Activated T-helper 17 cell treated with anti-CD3 and anti-CD28 coated beads, Interleukin-2, amount 50 U/mL, for 72 hours (primary cell): ENCODE measurements around the gene FIZ1. TPM values are rescaled to one million over a fixed set of nuclear protein-coding genes. Genes with fewer than 3 reads are reported as not detected.
A peak's percentile ranks its signal among the peaks of the same experiment; 100 is the strongest.

Source experiments
- ATAC-seq: fragments of 150-1000 bp; cut with Tn5 transposase; replicated peaks from 2 replicates; pipeline ENCODE4 v1.10.0; 2021; ENCODE audit warnings: mild to moderate bottlenecking, moderate library complexity
- H3K27ac Mint-ChIP-seq: one replicate; pipeline ENCODE4 v1.8.0; 2022; ENCODE audit warnings: mixed read lengths
- H3K27me3 Mint-ChIP-seq: one replicate; pipeline ENCODE4 v1.8.0; 2022; ENCODE audit warnings: mixed read lengths
- H3K36me3 Mint-ChIP-seq: one replicate; pipeline ENCODE4 v1.8.0; 2022; ENCODE audit warnings: low read depth, mild to moderate bottlenecking, mixed read lengths
- H3K4me1 Mint-ChIP-seq: one replicate; pipeline ENCODE4 v1.8.0; 2022; ENCODE audit warnings: mixed read lengths
- H3K4me3 Mint-ChIP-seq: one replicate; pipeline ENCODE4 v1.8.0; 2022; ENCODE audit warnings: mild to moderate bottlenecking, mixed read lengths
- H3K9me3 Mint-ChIP-seq: one replicate; pipeline ENCODE4 v1.8.0; 2022; ENCODE audit warnings: mixed read lengths
- total RNA-seq, 2 donors: library from RNA; stranded (reverse); gene quantifications; one replicate each; pipeline ENCODE4 v1.2.3, GENCODE V29; 2022

The FIZ1 gene
- total RNA-seq, 2 donors from 2014 or later, result 8.7 to 12.9 TPM

DNA sequence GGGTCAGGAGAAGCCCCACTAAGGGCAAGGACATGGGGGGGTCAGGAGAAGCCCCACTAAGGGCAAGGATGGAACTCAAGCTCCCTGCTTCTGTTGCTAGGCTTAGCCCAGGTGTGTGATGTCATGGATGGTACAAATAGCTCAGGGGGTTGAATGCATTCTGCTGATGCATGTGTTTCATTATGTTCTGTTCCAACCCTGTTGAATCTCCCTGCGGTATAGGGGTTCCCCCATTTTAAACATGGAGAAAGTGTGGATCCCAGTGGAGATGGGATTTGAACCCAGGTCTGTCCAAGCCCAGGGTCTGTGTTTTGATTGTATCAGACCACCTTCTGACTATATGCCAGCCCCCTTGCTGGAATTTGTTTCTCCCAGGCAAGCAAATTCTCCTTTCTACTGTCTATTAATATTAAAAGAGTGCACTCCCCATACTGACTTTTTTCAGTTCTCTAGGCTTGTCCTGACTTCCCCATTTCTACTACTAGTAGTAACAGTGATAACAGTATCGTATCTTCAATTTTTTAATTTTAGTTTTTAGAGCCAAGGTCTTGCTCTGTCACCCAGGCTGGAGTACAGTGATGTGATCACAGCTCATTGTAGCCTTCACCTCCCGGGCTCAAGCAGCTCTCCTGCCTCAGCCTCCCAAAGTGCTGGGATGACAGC, 12.8 kb upstream of the FIZ1 start:
- Mint-ChIP-seq H3K4me3 (no peak overlapping the region), H3K36me3 (peaks cover 46% of the 10 kb centered on the region), H3K27me3 (no peaks in the 10 kb centered on the region), H3K4me1 (peaks cover 28% of the 10 kb centered on the region), H3K27ac (peak overlapping the region; percentile 38), H3K9me3 (no peaks in the 10 kb centered on the region)
- no peak for ATAC-seq

DNA sequence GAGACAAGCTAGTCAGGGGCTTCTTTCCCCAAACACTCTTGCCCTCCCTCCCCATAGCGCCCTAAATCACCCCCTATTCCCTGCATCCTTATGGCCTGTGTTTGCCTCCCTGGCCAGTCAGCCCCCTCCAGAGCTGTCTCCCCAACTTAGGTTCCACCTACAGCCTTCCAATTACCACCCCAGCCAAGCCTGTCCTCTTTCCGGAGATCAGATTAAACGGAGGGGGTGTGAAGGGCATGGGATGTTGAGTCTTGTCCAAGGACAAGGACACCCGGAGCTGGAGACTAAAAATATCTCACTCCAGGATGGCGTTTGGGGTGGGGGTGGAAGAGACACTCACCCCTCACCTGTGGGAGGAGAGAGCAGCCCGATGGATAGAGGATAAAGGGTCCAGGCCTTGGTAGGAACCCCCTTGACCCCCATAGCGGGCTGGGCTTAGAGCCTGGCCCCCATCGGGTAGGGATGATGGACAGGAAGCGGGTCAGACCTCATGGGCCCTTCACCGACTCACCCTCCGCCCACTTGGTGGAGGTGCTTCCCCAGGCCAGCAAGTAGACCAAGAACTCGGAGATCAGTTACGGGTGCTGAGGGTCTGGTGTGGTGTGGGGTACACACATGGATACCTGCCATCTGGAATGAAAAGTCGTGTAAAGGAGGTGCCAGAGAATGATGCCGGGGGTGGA, 12.1 kb upstream of the FIZ1 start:
- no peak for ATAC-seq
- Mint-ChIP-seq H3K36me3 (peaks cover 46% of the 10 kb centered on the region), H3K9me3 (no peaks in the 10 kb centered on the region), H3K4me3 (no peak overlapping the region), H3K27ac (peak overlapping the region; percentile 65), H3K27me3 (no peaks in the 10 kb centered on the region), H3K4me1 (peaks cover 35% of the 10 kb centered on the region)

DNA sequence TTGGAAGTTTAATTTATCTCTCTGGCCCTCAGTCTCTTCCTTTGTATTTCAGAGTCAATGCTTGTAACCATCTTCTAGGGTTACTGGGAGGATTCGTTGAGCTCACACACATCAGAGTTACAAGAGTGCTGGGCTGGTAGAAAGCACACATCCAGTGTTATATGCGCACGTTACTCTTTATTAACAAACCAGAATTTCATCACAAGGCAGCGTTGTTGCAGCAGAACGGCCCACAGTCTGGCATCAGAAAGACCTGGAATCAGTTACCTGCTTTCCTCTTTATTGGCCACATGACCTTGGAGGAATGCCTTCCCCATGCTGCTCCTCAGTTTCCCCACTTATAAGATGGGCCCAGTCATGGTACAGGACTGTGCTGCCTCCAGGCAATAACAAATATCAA, 10.0 kb upstream of the FIZ1 start:
- H3K36me3 Mint-ChIP-seq, result peaks cover 55% of the 10 kb centered on the region
- ATAC-seq, result no peak
- H3K27me3 Mint-ChIP-seq, result no peaks in the 10 kb centered on the region
- peak overlapping the region; percentile 68 for H3K27ac Mint-ChIP-seq
- H3K4me1 Mint-ChIP-seq, result peaks cover 44% of the 10 kb centered on the region
- H3K9me3 Mint-ChIP-seq, result no peaks in the 10 kb centered on the region
- no peak overlapping the region for H3K4me3 Mint-ChIP-seq

GRCh38 chr19:55606817-55607216, 7.5 kb upstream of the FIZ1 start:
- peaks cover 48% of the 10 kb centered on the region for H3K4me1 Mint-ChIP-seq
- H3K9me3 Mint-ChIP-seq, result no peaks in the 10 kb centered on the region
- H3K36me3 Mint-ChIP-seq, result peaks cover 44% of the 10 kb centered on the region
- peak overlapping the region; percentile 89 for H3K4me3 Mint-ChIP-seq
- H3K27me3 Mint-ChIP-seq, result no peaks in the 10 kb centered on the region
- no peak for ATAC-seq
- H3K27ac Mint-ChIP-seq, result peak overlapping the region; percentile 90

GRCh38 chr19:55606471-55606787, 7.1 kb upstream of the FIZ1 start:
- H3K27me3 Mint-ChIP-seq, result no peaks in the 10 kb centered on the region
- peaks cover 48% of the 10 kb centered on the region for H3K4me1 Mint-ChIP-seq
- peak overlapping the region; percentile 89 for H3K4me3 Mint-ChIP-seq
- peaks cover 44% of the 10 kb centered on the region for H3K36me3 Mint-ChIP-seq
- H3K27ac Mint-ChIP-seq, result peak overlapping the region; percentile 90
- no peak for ATAC-seq
- no peaks in the 10 kb centered on the region for H3K9me3 Mint-ChIP-seq

- Mint-ChIP-seq H3K9me3 (no peaks in the 10 kb centered on the region), H3K36me3 (peaks cover 44% of the 10 kb centered on the region), H3K4me3 (peak within 1 kb of the TSS; percentile 89), H3K27me3 (no peaks in the 10 kb centered on the region), H3K27ac (peak within 1 kb of the TSS; percentile 94), H3K4me1 (peaks cover 49% of the 10 kb centered on the region)
- ATAC-seq, result peak; percentile 54
Observed at GRCh38 chr19:55605637-55606470, 6.5 kb upstream of the FIZ1 start, which contains the start of gene ZNF865. TSS of gene ZNF865 (plus strand) at chr19:55605647. CDS start at chr19:55613619, 7,972 bp downstream.

DNA sequence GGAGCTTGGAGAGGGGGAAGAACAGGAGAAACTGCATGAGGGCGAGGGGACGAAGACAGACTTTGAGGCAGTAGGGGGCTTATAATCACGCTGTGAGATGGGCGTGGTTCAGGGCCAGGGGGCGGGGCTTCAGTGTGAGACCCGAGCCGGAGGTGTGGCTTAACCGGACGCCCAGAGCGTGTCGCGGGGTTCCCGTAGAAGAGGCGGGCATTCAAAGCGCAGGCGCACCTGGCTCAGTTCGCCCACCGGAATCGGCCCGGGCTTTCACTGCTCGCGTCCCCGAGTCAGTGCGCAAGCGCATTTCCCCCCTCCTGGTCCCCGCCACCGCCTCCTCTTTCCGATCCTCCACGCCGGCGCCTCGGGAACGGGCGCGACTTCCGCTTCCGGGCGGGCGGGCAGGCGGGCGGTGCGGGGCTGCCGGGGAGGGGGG, 5.9 kb upstream of the FIZ1 start:
- peaks cover 44% of the 10 kb centered on the region for H3K36me3 Mint-ChIP-seq
- no peaks in the 10 kb centered on the region for H3K27me3 Mint-ChIP-seq
- peaks cover 44% of the 10 kb centered on the region for H3K4me1 Mint-ChIP-seq
- H3K27ac Mint-ChIP-seq, result peak overlapping the region; percentile 94
- H3K4me3 Mint-ChIP-seq, result peak overlapping the region; percentile 89
- no peaks in the 10 kb centered on the region for H3K9me3 Mint-ChIP-seq
- ATAC-seq, result peak; percentile 85

- peaks cover 43% of the 10 kb centered on the region for H3K4me1 Mint-ChIP-seq
- no peaks in the 10 kb centered on the region for H3K9me3 Mint-ChIP-seq
- H3K27me3 Mint-ChIP-seq, result no peaks in the 10 kb centered on the region
- no peak for ATAC-seq
- peak overlapping the region; percentile 89 for H3K4me3 Mint-ChIP-seq
- H3K27ac Mint-ChIP-seq, result peak overlapping the region; percentile 94
- peaks cover 33% of the 10 kb centered on the region for H3K36me3 Mint-ChIP-seq
Observed at GRCh38 chr19:55603581-55604292, 4.4 kb upstream of the FIZ1 start.

DNA sequence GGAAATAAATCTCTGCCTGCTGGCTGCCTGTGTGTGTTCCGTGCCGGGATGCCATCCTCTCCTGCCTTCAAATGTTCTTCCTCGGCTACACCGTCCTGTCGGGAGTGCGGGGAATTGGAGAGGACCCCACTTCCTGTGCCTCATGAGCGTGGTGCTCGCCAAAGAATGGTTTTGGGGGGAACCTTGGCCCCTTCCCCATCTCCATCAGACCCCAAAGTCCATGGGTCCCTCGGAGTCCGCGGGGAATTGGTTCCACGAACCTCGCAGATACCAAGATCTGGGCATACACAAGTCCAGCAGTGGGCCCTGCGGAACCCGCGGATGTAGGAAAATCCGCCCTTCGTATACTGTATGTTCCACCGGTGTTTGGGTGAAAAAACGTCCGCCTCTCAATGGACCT, 3.8 kb upstream of the FIZ1 start:
- Mint-ChIP-seq H3K36me3 (peaks cover 31% of the 10 kb centered on the region), H3K27ac (peak overlapping the region; percentile 31), H3K4me3 (peak overlapping the region; percentile 89), H3K9me3 (no peaks in the 10 kb centered on the region), H3K4me1 (peaks cover 45% of the 10 kb centered on the region), H3K27me3 (no peaks in the 10 kb centered on the region)
- ATAC-seq, result no peak

GRCh38 chr19:55602104-55603001, 3.0 kb upstream of the FIZ1 start:
- Mint-ChIP-seq H3K27me3 (no peaks in the 10 kb centered on the region), H3K27ac (peak overlapping the region; percentile 90), H3K36me3 (peaks cover 30% of the 10 kb centered on the region), H3K4me3 (peak overlapping the region; percentile 89), H3K4me1 (peaks cover 40% of the 10 kb centered on the region), H3K9me3 (no peaks in the 10 kb centered on the region)
- no peak for ATAC-seq

DNA sequence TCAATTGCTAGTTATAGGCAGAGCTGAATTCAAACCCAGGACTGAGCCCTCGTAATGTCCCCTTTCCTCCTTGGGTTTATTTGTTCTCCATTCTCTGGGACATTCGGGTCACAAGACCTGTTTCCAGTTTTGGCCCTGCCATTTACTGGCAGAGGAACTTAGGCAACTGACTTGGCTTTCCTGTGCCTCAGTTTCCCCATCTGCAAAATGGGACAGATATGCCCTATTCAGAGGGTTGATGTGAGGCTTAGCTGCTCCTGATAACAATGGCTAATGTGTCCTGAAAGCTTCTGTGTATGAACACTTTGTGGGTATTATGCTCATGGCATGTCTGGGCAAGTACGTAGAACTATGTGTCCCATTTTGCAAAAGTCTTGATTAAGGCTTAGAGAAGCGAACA, 1.8 kb upstream of the FIZ1 start:
- H3K4me3 Mint-ChIP-seq, result peak overlapping the region; percentile 89
- no peaks in the 10 kb centered on the region for H3K27me3 Mint-ChIP-seq
- ATAC-seq, result no peak
- H3K9me3 Mint-ChIP-seq, result no peaks in the 10 kb centered on the region
- H3K36me3 Mint-ChIP-seq, result peaks cover 29% of the 10 kb centered on the region
- peaks cover 28% of the 10 kb centered on the region for H3K4me1 Mint-ChIP-seq
- peak overlapping the region; percentile 90 for H3K27ac Mint-ChIP-seq

DNA sequence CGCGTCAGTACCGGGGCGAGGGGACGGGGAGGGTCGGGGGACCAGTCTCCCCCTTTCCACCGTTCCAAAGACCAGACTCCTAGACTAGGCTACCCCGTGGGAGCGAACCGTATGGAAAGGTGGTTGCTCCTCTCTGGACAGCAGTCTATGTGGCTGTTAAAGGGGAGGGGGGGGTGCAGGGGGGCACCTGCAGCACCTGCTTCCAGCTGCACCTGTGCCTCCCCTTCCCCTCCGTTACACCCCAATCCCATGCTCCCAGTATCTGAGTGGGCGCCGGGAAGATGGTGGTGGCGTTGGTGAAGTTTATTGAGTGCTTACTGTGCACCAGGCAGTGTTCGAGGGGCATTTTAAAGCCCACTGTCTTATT, 1.3 kb upstream of the FIZ1 start:
- no peak for ATAC-seq
- peaks cover 28% of the 10 kb centered on the region for H3K4me1 Mint-ChIP-seq
- peaks cover 29% of the 10 kb centered on the region for H3K36me3 Mint-ChIP-seq
- no peaks in the 10 kb centered on the region for H3K27me3 Mint-ChIP-seq
- H3K4me3 Mint-ChIP-seq, result peak overlapping the region; percentile 89
- peak overlapping the region; percentile 90 for H3K27ac Mint-ChIP-seq
- no peaks in the 10 kb centered on the region for H3K9me3 Mint-ChIP-seq

DNA sequence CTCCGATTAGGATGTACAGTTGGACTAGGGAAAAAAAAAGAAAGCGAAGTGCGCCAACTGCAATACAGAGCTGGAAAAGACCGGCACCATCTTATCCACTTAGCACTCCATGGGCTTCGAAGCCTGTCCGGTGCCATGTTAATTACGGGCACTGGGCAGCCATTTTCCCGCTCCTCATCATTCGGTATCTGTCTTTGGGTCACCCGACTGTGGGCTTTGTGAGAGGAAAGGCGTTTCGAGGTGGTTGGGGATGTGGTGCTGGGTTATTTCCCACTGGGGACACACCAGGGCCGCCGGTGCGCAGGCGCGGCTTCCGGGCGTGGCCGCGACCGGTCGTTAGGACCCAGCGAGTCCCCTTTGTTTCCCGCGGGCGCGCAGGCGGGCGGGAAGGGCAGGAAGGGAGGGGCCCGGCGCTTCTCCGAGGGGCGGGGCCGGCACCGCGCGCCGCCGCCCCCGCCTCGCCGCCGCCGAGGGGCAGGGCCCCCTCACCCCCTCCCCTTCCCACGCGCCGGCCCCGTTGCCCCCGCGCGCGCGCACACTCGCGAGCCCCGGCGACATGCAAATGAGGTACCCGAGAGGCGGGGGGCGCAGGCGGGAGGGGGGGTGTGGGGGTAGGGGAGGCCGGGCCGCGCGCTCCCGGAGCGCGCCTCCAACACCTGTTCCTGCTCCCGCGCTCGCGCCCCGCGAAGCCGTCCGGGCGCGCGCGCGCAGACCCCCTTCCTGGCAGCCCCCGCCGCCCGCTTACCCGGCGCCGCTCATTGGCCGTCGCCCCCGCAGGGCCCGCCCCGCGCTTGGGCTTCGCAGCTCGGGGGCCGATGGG, 735 bp upstream of the FIZ1 start, which contains the start of gene ZNF524:
ZNF524 (plus strand) TSS at position 447 of the 820 bp plus-strand sequence. CDS start 1,825 bp downstream, outside the sequence.
- peak; percentile 63 for ATAC-seq
- Mint-ChIP-seq H3K4me3 (peak within 1 kb of the TSS; percentile 92), H3K36me3 (peaks cover 34% of the 10 kb centered on the region), H3K27me3 (no peaks in the 10 kb centered on the region), H3K4me1 (peaks cover 28% of the 10 kb centered on the region), H3K9me3 (no peaks in the 10 kb centered on the region), H3K27ac (peak within 1 kb of the TSS; percentile 95)
